NCI-H2227 (cell line): Measurements from ENCODE around the gene SLC6A3.

ENCODE experiments used
- DNase-seq: peaks from one replicate; lab custom pipeline; 2025; ENCODE audit not compliant: unreplicated experiment; lab: John Stamatoyannopoulos, UW

The SLC6A3 gene

DNA sequence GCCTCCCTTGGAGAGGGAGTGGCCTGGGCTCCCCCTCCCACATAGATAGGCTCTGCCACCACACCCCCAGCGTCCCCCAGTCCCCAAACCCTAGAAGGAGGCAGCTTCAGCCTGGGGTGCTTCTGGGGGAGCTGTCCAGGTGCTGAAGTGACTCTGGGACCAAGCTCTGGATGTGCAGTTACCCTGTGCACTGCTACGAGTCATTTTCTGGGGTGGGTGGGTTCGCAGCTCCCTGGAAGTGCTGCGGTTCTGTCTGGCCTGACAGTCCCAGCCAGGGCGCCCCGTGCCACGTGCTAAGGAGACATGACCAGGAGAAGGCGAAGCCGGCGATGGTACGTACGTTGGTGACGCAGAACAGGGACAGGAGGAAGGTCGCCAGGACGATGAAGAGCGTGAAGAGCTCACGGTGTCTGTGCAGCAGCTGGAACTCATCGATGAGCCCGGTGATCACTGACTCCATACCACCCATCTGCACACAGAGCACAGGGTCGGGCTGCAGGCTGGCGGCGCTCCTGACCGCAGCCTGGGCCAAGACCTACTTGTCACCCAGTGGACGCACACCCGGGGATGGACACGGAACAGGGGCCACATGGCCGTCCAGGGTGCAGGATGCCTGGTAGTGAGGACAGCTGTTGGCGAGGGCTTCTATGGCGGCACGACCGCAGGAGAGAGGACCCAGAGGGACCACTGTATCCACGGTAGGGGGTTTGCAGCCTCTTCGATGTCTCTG, 35.7 kb downstream of the SLC6A3 start:
- no peak for DNase-seq

- DNase-seq: no peak
Observed at GRCh38 chr5:1406681-1407640, 38.3 kb downstream of the SLC6A3 start.

DNA sequence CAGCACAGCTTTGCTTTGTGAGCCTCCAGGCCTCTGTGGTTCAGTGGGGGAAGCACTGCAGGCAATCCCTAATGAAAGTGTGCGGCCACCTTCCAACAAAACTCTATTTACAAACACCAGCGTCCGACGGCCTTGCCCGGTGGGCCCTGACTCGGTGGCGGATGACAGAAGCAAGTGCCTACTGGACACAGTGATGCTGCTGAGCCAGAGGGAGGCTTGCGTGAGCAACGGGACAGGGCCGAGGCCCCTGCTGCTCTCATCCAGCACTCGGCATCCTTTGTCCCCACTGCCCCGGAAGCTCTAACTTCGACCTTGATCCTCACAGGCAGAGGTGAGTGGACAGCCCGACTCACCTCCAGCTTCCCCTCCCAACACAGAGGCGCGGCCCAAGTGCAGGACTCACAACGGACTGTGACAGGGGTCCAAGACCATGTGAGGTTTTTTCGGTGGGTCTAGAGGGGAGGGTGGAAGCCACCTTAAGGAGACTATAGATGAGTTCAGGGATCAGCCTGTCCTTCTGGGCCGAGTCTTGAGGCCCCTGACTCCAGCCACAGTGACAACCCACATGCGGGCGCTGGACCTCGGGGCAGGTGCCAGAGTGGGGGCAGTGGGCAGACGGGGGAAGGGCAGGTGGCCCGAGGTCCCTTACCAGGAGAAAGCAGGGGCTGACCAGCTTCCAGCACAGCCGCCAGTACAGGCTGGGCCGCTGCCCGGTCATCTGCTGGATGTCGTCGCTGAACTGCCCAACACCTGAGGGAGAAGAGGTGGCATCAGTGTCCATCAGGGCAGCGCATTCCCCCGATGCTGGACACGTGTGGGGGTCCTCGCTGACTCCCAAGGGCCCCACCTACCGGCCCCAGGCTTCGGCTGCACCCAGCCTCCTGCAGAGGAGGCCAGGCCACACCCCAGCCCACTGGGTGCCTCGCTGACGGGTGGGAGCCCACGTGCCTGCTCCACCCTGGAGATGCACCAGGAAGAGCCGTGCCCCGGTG, 39.4 kb downstream of the SLC6A3 start:
- DNase-seq: no peak

- DNase-seq: no peak
Observed at GRCh38 chr5:1405121-1405520, 40.1 kb downstream of the SLC6A3 start.

DNA sequence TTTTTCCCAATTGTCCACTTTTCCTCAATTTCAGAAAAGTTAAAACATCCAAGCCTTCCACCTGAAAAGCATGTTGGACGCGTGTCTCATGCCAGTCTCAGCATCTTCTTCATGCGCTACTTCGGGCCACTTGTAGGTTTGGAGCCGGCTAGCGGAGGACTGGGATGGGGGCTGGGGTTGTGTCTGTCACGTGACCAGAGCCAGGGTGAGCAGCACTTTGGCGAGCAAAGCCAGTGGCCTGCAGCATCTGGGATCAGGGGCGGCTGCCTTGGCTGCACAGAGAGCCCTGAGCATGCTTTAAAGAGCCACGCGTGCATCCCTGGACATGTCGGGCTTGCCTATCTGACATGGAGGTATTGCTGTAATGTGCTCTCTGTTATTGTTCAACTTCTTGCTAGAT, 41.2 kb downstream of the SLC6A3 start:
- DNase-seq: no peak

- no peak for DNase-seq
Observed at GRCh38 chr5:1402611-1403255, 42.5 kb downstream of the SLC6A3 start.

- peak; percentile 37 for DNase-seq
Observed at GRCh38 chr5:1401536-1402138, 43.6 kb downstream of the SLC6A3 start.

DNA sequence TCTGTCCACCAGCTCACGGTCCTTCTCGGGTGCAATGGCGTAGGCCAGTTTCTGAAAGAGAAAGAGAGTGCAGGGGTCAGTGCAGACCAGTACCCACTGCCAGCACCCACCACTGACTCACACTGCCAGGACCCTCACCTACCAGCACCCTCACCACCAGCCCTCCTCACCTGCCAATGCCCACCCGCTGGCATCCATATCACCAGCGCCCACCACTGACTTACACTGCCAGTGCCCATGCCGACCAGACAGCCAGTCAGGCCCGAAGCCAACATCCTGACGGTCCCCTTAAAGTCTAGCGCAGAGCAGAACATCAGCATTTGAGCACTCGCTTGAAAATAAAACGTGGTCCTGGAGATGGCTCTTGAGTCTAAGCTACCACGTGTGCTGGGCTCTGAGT, 44.3 kb downstream of the SLC6A3 start:
- DNase-seq: no peak

DNA sequence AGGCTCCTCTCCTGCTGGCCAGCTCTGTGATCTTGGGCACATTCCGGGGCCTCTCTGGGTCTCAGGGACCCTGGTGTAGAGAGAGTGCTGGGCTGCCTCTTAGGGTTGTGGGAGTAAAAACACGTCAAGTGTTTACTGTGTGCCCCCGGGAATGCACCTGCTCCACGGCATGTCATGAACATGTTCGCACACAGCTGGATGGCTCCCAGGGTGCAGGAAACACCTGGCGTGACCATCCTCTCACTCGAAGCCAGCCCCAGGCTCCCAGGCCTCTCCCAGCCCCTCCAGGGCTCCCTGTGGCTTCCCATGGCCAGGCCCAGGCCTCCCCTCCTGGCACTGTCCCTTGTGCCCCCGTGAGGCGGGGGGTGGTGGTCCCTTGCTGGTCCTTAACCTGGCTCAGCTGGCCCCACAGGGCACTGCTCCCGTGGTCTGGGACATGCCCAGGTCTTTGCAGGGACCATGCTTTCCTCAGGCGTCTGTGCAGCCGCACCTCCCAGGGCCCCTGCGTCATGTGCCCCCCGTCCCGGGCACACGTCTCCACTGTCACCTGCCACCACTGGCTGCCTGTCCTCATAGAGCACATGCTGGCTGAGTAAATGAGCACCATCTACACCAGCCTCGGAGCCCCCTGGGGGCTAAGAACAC, 44.9 kb downstream of the SLC6A3 start:
- DNase-seq: no peak

- no peak for DNase-seq
Observed at GRCh38 chr5:1399737-1400136, 45.5 kb downstream of the SLC6A3 start.

DNA sequence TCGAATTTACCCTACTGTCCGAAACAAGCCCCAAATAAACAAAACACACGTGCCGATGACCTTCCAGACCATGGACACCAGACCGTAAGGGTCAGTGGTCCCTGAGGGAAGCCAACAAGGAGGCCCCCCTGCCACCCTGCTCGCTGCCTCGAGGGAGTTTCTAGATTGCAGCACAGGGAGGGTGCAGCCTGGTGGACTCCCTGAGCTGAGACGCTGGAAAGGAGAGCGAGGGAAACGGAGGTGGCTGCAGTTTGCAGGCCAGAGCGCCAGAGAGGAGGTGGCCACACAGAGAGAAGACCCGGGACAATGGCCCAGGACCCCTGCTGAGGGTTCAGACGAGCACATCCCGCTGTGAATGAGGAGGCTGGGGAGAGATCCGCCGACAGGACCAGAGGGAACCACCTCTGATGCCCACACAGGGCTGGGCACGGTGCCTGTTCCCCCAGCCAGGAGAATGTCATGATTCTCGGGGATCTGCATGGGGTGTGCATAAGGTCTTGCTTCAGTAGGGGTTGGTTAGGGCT, 48.9 kb downstream of the SLC6A3 start:
- DNase-seq: no peak

GRCh38 chr5:1394881-1395860, 50.1 kb downstream of the SLC6A3 start:
- DNase-seq: no peak

GRCh38 chr5:1393571-1394501, 51.4 kb downstream of the SLC6A3 start:
- DNase-seq: no peak

DNA sequence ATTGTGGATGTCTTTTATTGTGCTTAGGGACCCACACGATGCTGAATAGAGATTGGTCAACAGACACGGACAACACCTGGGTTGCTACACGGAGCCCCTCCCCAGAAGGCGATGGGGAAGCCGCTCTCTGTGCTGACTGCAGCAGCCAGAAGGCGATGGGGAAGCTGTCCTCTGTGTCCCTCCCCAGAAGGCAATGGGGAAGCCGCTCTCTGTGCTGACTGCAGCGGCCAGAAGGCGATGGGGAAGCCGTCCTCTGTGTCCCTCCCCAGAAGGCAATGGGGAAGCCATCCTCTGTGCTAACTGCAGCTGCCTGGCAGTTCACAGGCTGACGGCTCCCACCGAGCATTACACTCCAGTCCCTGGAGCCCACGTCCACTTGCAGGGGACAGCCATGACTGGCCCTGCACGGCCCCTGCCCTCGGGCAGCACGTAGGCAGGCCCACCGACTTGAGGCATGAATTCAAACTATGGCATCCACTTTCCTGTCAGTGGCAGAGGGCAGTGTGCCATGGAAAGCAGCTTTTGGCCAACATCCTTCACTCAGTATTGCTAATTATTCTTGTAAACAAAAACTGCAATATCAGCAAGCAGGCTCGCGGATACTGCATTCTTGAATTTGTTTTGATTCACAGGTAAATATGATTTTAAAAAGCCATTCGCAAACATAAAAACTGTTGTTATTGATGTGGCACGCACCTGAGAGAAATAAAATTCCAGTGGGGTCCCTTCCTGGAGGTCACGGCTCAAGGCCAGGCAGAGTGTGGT, 52.3 kb downstream of the SLC6A3 start:
- DNase-seq: no peak

DNA sequence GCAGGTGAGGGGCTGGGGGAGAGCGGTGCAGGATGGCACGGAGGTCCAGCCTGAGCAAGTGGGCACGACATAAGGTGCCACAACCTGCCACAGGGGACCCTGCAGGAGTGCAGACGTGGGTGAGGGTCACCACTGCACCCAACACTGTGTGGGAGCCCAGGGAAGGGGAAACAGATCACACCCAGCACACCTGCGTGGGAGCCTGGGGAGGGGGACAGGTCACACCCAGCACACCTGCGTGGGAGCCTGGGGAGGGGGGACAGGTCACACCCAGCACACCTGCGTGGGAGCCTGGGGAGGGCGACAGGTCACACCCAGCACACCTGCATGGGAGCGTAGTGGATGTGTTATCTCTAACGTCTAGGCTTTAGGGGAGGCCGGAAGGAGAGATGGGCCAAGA, 53.0 kb downstream of the SLC6A3 start:
- DNase-seq: no peak

GRCh38 chr5:1391691-1392090, 53.5 kb downstream of the SLC6A3 start:
- no peak for DNase-seq
